Coronary artery (tissue), 2 donors: ENCODE data around the gene PPIL4.

ENCODE experiments used
- DNase-seq: peaks from one replicate; pipeline ENCODE4 v3.0.0-alpha.2; 2017; ENCODE audit warnings: low spot score
- H3K27ac ChIP-seq, 2 donors: fragments of 200-600 bp; sonication (generic); one replicate each; pipeline ENCODE4 v1.5.1; 2016 to 2019
- H3K4me3 ChIP-seq: fragments of 200-600 bp; sonication (generic); 2 replicates; pipeline ENCODE4 v1.5.1; 2016; ENCODE audit warnings: mild to moderate bottlenecking, moderate library complexity
- TF ChIP-seq, protein P1 (sequence below): fragments of 200-600 bp; sonication (generic); IDR thresholded peaks from one replicate; pipeline ENCODE4 v1.5.1; 2019; ENCODE audit warnings: antibody characterized with exemption

The PPIL4 gene

DNA sequence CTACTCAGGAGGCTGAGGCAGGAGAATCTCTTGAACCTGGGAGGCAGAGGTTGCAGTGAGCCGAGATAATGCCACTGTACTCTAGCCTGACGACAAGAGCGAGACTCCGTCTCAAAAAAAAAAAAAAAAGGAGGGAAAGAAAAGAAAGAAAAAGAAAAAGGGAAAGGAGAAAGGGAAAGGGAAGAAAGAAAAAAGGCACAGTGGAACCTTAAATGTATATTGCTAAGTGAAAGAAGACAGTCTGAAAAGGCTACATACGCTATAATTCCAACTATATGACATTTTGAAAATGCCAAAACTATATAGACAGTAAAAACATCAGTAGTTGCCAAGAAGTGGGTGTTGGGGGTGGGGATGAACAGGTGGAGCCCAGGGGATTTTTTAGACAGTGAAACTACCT is 16.2 kb downstream of the PPIL4 start:
- DNase-seq = no peak
- H3K4me3 ChIP-seq = no peak overlapping the region
- H3K27ac ChIP-seq = no peak overlapping the region
- TF ChIP-seq, protein P1, sequence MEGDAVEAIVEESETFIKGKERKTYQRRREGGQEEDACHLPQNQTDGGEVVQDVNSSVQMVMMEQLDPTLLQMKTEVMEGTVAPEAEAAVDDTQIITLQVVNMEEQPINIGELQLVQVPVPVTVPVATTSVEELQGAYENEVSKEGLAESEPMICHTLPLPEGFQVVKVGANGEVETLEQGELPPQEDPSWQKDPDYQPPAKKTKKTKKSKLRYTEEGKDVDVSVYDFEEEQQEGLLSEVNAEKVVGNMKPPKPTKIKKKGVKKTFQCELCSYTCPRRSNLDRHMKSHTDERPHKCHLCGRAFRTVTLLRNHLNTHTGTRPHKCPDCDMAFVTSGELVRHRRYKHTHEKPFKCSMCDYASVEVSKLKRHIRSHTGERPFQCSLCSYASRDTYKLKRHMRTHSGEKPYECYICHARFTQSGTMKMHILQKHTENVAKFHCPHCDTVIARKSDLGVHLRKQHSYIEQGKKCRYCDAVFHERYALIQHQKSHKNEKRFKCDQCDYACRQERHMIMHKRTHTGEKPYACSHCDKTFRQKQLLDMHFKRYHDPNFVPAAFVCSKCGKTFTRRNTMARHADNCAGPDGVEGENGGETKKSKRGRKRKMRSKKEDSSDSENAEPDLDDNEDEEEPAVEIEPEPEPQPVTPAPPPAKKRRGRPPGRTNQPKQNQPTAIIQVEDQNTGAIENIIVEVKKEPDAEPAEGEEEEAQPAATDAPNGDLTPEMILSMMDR = no peak

- no peak for DNase-seq
- TF ChIP-seq, protein P1 = no peak
- no peak overlapping the region for H3K27ac ChIP-seq
- H3K4me3 ChIP-seq = no peak overlapping the region
Measured at GRCh38 chr6:149515494-149515893, 30.3 kb downstream of the PPIL4 start.

- H3K27ac ChIP-seq = no peak overlapping the region
- TF ChIP-seq, protein P1 = no peak
- no peak for DNase-seq
- no peak overlapping the region for H3K4me3 ChIP-seq
Measured at GRCh38 chr6:149513915-149514314, 31.9 kb downstream of the PPIL4 start.

GRCh38 chr6:149510793-149511512 is 34.9 kb downstream of the PPIL4 start:
- Histone ChIP-seq H3K4me3 (no peak overlapping the region), H3K27ac (no peak overlapping the region)
- TF ChIP-seq, protein P1 = no peak
- DNase-seq = no peak

GRCh38 chr6:149508485-149508884 is 37.4 kb downstream of the PPIL4 start:
- TF ChIP-seq, protein P1 = no peak
- no peak overlapping the region for H3K27ac ChIP-seq
- no peak for DNase-seq
- no peak overlapping the region for H3K4me3 ChIP-seq

DNA sequence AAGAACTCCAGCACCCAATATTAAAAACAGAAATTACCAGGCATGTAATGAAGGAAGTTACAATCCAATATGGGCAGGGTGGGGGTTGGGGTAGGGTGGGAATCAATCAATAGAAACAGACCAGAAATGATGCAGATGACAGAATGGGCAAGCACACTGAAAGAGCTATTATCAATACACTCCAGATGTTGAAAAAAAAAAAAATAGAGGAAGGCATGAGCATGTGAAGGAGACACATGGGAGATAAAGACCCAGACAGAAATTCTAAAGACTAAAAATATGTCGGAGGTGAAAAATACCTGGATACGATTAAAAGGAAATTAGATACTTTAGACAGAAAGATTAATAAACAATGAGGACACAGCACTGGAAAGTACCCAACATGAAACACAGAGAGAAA is 42.0 kb downstream of the PPIL4 start:
- Histone ChIP-seq H3K27ac (no peak overlapping the region), H3K4me3 (no peak overlapping the region)
- no peak for DNase-seq
- TF ChIP-seq, protein P1 = no peak

DNA sequence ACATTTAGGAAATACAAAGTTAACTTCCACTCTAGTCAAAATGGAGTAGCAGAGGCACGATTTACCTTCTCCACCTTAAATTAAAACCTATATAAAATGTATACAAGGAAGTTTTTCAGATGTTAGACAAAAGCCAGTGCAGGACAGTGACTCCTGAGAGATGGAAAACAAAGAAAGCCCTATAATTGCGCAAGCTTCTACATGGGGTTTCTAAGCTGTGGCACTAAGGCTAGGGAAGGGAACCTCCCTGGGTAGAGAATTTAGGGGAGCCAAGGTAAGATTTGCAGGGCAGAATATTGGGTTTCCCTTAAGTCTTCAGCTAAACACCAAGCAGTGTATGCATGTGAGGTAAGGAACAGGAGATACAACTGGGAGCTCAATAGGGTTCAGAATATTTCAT is 42.6 kb downstream of the PPIL4 start:
- TF ChIP-seq, protein P1 = no peak
- no peak overlapping the region for H3K4me3 ChIP-seq
- H3K27ac ChIP-seq = no peak overlapping the region
- DNase-seq = no peak
